Vagina (tissue), 2 donors: ENCODE measurements around the gene CUEDC2. TPM values are rescaled to one million over a fixed set of nuclear protein-coding genes. Genes with fewer than 3 reads are reported as not detected.

ENCODE experiments used
- DNase-seq, 2 donors: peaks; one replicate each; pipeline ENCODE4 v3.0.0-alpha.2; 2017; ENCODE audit errors: extremely low spot score in 2 of 2
- H3K27ac ChIP-seq: fragments of 200-600 bp; sonication (generic); one replicate; pipeline ENCODE4 v1.5.1; 2019
- H3K27me3 ChIP-seq: fragments of 200-600 bp; sonication (generic); one replicate; pipeline ENCODE4 v1.5.1; 2019
- H3K36me3 ChIP-seq, 2 donors: fragments of 200-600 bp; sonication (generic); one replicate each; pipeline ENCODE4 v1.5.1; 2017 to 2019
- H3K4me1 ChIP-seq: fragments of 200-600 bp; sonication (generic); one replicate; pipeline ENCODE4 v1.5.1; 2019
- H3K4me3 ChIP-seq, 2 donors: fragments of 200-600 bp; sonication (generic); 1 replicate in 1 of 2; 2 replicates in 1 of 2; pipeline ENCODE4 v1.5.1; 2016 to 2019
- H3K9me3 ChIP-seq: fragments of 200-600 bp; sonication (generic); one replicate; pipeline ENCODE4 v1.5.1; 2019
- POLR2A ChIP-seq, 2 donors: fragments of 450-650 bp; IDR thresholded peaks; one replicate each; pipeline ENCODE4 v1.6.1; 2017; ENCODE audit warnings: antibody characterized with exemption in 2 of 2, mild to moderate bottlenecking in 2 of 2, moderate library complexity in 2 of 2
- POLR2AphosphoS5 ChIP-seq, 2 donors: sonication (generic); formaldehyde crosslinking; IDR thresholded peaks; one replicate each; pipeline ENCODE4 v1.9.0; 2017; ENCODE audit warnings: antibody characterized with exemption in 2 of 2, mild to moderate bottlenecking in 2 of 2, low read depth in 1 of 2; ENCODE audit not compliant: insufficient read depth in 1 of 2
- intact Hi-C: fragments of 100-400 bp; cut with DNase I; formaldehyde crosslinking; loops from one replicate; pipeline ENCODE4 v1.15.1; 2023
- total RNA-seq: library from RNA; depleted of rRNA; stranded (reverse); fragments of >200 nt; gene quantifications from one replicate; pipeline ENCODE4 v1.2.3, GENCODE V29; 2016
- TF ChIP-seq, protein P1 (sequence below), 3 experiments: fragments of 450-650 bp in 2 of 3; fragments of 200-600 bp in 1 of 3; sonication (generic) in 1 of 3; IDR thresholded peaks; one replicate each; pipeline ENCODE4 v1.5.1; 2017 to 2019; ENCODE audit warnings: antibody characterized with exemption in 3 of 3, mild to moderate bottlenecking in 2 of 3, moderate library complexity in 2 of 3

CUEDC2 gene
- total RNA-seq, 1 donor from 2014 or later: 52.1 TPM

DNA sequence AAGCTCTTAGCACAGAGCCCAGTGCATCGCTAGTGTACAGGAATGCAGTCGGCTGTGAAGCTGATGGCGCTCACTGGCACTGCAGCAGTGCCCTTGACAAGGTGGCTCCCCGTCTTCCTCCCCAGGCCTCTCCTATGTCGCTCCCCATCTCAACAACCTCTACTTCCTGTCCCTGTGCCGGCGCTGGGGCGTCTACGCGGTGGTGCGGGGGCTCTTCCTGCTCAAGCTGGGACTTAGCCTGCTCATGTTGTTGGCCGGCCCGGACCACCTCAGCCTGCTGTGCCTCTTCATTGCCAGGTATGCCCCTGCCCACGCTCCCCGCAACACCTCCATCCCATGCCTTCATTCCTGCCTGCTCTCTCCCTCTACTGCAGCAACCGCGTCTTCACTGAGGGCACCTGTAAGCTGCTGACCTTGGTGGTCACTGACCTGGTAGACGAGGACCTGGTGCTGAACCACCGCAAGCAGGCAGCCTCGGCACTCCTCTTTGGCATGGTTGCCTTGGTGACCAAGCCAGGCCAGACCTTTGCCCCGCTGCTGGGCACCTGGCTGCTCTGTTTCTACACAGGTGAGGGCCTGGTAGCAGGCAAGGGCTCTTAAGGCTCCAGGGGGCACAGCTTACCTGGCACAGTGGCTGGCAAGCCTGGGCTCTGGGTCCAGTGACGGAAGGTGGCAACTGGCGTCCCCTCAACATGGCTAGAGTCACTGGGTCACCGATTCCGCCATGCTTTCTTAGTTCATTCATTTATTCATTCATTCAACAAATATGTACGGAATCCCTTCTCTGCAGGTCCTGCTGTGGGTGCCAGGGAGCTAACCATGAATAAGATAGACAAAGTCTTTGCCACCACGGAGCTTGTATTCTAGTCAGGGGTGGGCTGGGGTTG is 41.3 kb upstream of the CUEDC2 start:
- H3K4me1 ChIP-seq: no peaks in the 10 kb centered on the region
- no peak overlapping the region for H3K4me3 ChIP-seq
- H3K27ac ChIP-seq: no peak overlapping the region
- no peaks in the 10 kb centered on the region for H3K36me3 ChIP-seq
- no peaks in the 10 kb centered on the region for H3K9me3 ChIP-seq
- DNase-seq: no peak
- intact Hi-C loops: no loop called here
- H3K27me3 ChIP-seq: no peaks in the 10 kb centered on the region
- no peak for TF ChIP-seq POLR2AphosphoS5 (IDR thresholded peaks at IDR 0.05; ENCODE audit: insufficient read depth in 1 of 2, low read depth in 1 of 2)
- TF ChIP-seq, protein P1, sequence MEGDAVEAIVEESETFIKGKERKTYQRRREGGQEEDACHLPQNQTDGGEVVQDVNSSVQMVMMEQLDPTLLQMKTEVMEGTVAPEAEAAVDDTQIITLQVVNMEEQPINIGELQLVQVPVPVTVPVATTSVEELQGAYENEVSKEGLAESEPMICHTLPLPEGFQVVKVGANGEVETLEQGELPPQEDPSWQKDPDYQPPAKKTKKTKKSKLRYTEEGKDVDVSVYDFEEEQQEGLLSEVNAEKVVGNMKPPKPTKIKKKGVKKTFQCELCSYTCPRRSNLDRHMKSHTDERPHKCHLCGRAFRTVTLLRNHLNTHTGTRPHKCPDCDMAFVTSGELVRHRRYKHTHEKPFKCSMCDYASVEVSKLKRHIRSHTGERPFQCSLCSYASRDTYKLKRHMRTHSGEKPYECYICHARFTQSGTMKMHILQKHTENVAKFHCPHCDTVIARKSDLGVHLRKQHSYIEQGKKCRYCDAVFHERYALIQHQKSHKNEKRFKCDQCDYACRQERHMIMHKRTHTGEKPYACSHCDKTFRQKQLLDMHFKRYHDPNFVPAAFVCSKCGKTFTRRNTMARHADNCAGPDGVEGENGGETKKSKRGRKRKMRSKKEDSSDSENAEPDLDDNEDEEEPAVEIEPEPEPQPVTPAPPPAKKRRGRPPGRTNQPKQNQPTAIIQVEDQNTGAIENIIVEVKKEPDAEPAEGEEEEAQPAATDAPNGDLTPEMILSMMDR (IDR thresholded peaks at IDR 0.05): no peak
- no peak for TF ChIP-seq POLR2A (IDR thresholded peaks at IDR 0.05)

GRCh38 chr10:102470579-102471546 is 38.5 kb upstream of the CUEDC2 start:
- Histone ChIP-seq H3K27ac (no peak overlapping the region), H3K9me3 (no peaks in the 10 kb centered on the region), H3K27me3 (no peaks in the 10 kb centered on the region), H3K36me3 (no peaks in the 10 kb centered on the region), H3K4me1 (no peaks in the 10 kb centered on the region), H3K4me3 (no peak overlapping the region)
- intact Hi-C loops: no loop called here
- DNase-seq: no peak
- TF ChIP-seq POLR2A (IDR thresholded peaks at IDR 0.05) (no peak), POLR2AphosphoS5 (IDR thresholded peaks at IDR 0.05; ENCODE audit: insufficient read depth in 1 of 2, low read depth in 1 of 2) (no peak)
- TF ChIP-seq, protein P1 (IDR thresholded peaks at IDR 0.05): no peak

- Histone ChIP-seq H3K4me3 (no peak overlapping the region), H3K36me3 (no peaks in the 10 kb centered on the region), H3K4me1 (no peaks in the 10 kb centered on the region), H3K27me3 (no peaks in the 10 kb centered on the region), H3K27ac (no peak overlapping the region), H3K9me3 (no peaks in the 10 kb centered on the region)
- no peak for DNase-seq
- TF ChIP-seq POLR2A (IDR thresholded peaks at IDR 0.05): no peak
- TF ChIP-seq POLR2AphosphoS5 (IDR thresholded peaks at IDR 0.05; ENCODE audit: insufficient read depth in 1 of 2, low read depth in 1 of 2): no peak
- TF ChIP-seq, protein P1 (IDR thresholded peaks at IDR 0.05): no peak
- intact Hi-C loops: no loop called here
Observed at GRCh38 chr10:102468683-102469082, 36.3 kb upstream of the CUEDC2 start.

GRCh38 chr10:102467971-102468438 is 35.6 kb upstream of the CUEDC2 start:
- intact Hi-C loops: no loop called here
- H3K27me3 ChIP-seq: no peaks in the 10 kb centered on the region
- TF ChIP-seq, protein P1 (IDR thresholded peaks at IDR 0.05): no peak
- no peak for TF ChIP-seq POLR2AphosphoS5 (IDR thresholded peaks at IDR 0.05; ENCODE audit: insufficient read depth in 1 of 2, low read depth in 1 of 2)
- no peak for TF ChIP-seq POLR2A (IDR thresholded peaks at IDR 0.05)
- no peaks in the 10 kb centered on the region for H3K36me3 ChIP-seq
- no peak for DNase-seq
- no peaks in the 10 kb centered on the region for H3K4me1 ChIP-seq
- H3K9me3 ChIP-seq: no peaks in the 10 kb centered on the region
- H3K4me3 ChIP-seq: no peak overlapping the region
- H3K27ac ChIP-seq: no peak overlapping the region
